ENCODE results near the gene FAM171A1. TPM values are rescaled to one million over a fixed set of nuclear protein-coding genes. Genes with fewer than 3 reads are reported as not detected.

The FAM171A1 gene
- total and polyA plus RNA-seq, 2 of the 13 experiments (the other 11 are each of a cell fraction or from before 2014, with no cell fraction given) = 21.5 to 34.7 TPM

GRCh38 chr10:15344256-15344875, 26.7 kb downstream of the FAM171A1 start:
- CTCF ChIA-PET (ENCODE audit: low intra/inter-chr PET ratio, low total read pairs) = no interaction called here
- TF ChIP-seq PBX3 (CRISPR knock-in tag; IDR thresholded peaks at IDR 0.05; ENCODE audit: borderline replicate concordance) = no peak
- no peak for TF ChIP-seq GATA4 (IDR thresholded peaks at IDR 0.05; ENCODE audit: borderline replicate concordance, low read depth)
- no peak for TF ChIP-seq ZNF550 (CRISPR knock-in tag; IDR thresholded peaks at IDR 0.05; ENCODE audit: borderline replicate concordance)
- TF ChIP-seq PRPF4 (IDR thresholded peaks at IDR 0.05; ENCODE audit: low read depth, low read length, poor library complexity, severe bottlenecking) = no peak
- TF ChIP-seq AFF4 (CRISPR knock-in tag; IDR thresholded peaks at IDR 0.05) = no peak
- no peak for TF ChIP-seq SKI (IDR thresholded peaks at IDR 0.05; ENCODE audit: partially characterized antibody)
- TF ChIP-seq KAT7 (CRISPR knock-in tag; IDR thresholded peaks at IDR 0.05; ENCODE audit: borderline replicate concordance) = 0 out of 2 replicates have a peak, but pooled peaks have one; percentile 16
- no peak for TF ChIP-seq GRHL1 (CRISPR knock-in tag; conservative IDR thresholded peaks at IDR 0.05)
- TF ChIP-seq TCF7L2 (IDR thresholded peaks at IDR 0.05; ENCODE audit: low read depth, low read length) = no peak
- no peak for TF ChIP-seq E2F5 (CRISPR knock-in tag; conservative IDR thresholded peaks at IDR 0.05)

More at GRCh38 chr10:15344256-15344875, 26.7 kb downstream of the FAM171A1 start:
- DNase-seq (ENCODE audit: low spot score) = peak; percentile 40
- FAIRE-seq = peak; percentile 46
- Histone ChIP-seq H3K9ac (ENCODE audit: insufficient read depth, low read depth, low read length) (peak overlapping the region; percentile 74), H3K36me3 (replicated peaks in 1 of 2; ENCODE audit: control insufficient read depth in 1 of 2, insufficient read depth in 2 of 2, low read length in 2 of 2) (peaks cover 0 to 2% of the 10 kb centered on the region in 2 experiments; a peak in 2 of 5 replicates), H4K20me1 (ENCODE audit: insufficient read depth, low read length) (no peaks in the 10 kb centered on the region), H3K27me3 (ENCODE audit: control insufficient read depth in 1 of 2, insufficient read depth in 2 of 2, low read length in 2 of 2) (no peaks in the 10 kb centered on the region), H3K9me3 (ENCODE audit: low read length) (no peaks in the 10 kb centered on the region), H3K4me3 (replicated peaks in 1 of 3; ENCODE audit: insufficient read depth in 1 of 3, low read depth in 2 of 3, low read length in 3 of 3) (peak overlapping the region in 2 of 3 experiments; percentile 18 to 41; a peak in 3 of 6 replicates), H2AFZ (ENCODE audit: low read length) (no peak overlapping the region), H3K27ac (ENCODE audit: extremely low read length, insufficient read depth, low read length) (peak overlapping the region; percentile 95), H3K4me1 (ENCODE audit: insufficient read depth, low read length) (peaks cover 96% of the 10 kb centered on the region), H3K4me2 (ENCODE audit: low read depth, low read length) (peak overlapping the region; percentile 74), H3K79me2 (ENCODE audit: insufficient read depth, low read length) (peaks cover 89% of the 10 kb centered on the region)
- peak; percentile 48 for ATAC-seq
- POLR2A ChIA-PET = interaction anchor here (0.8 to 2.8 kb wide), 3 partner anchors 11 to 26 kb away, joined by 3 to 30 read pairs (median 4); partner anchors contain the start of gene FAM171A1
- BruUV-seq (replicated peaks) = TSS peak; percentile 49
- WGBS (ENCODE audit: low lambda C conversion rate) = 29% methylated on average over 4 of the region's 4 CpGs
- intact Hi-C loops (cut with micrococcal nuclease; ENCODE audit: unreplicated experiment) (loop anchor here (1.0 to 10.0 kb wide), 2 partner anchors 10 to 180 kb away; partner anchors contain the start of gene NMT2), in situ Hi-C loops (cut with HindIII; ENCODE audit: extremely low pct_ligation_motif_present, low pct_unique_long_range_greater_than_20kb) (no loop called here)
